ENCODE measurements around the gene LY6G5C. TPM values are rescaled to one million over a fixed set of nuclear protein-coding genes. Genes with fewer than 3 reads are reported as not detected.

Gene LY6G5C
- total and polyA plus RNA-seq, 2 of the 13 experiments (the other 11 are each of a cell fraction or from before 2014, with no cell fraction given), result 0.33 to 0.55 TPM

GRCh38 chr6:31652925-31653724 is 27.7 kb downstream of the LY6G5C start (continued):
- TF ChIP-seq SETDB1 (CRISPR knock-in tag; IDR thresholded peaks at IDR 0.05; ENCODE audit: borderline replicate concordance) (no peak), BRCA1 (CRISPR knock-in tag; IDR thresholded peaks at IDR 0.05) (no peak), ZNF484 (CRISPR knock-in tag; IDR thresholded peaks at IDR 0.05; ENCODE audit: borderline replicate concordance, low read depth) (no peak), ZNF136 (CRISPR knock-in tag; IDR thresholded peaks at IDR 0.05; ENCODE audit: low read depth) (no peak), ZNF747 (CRISPR knock-in tag; IDR thresholded peaks at IDR 0.05; ENCODE audit: borderline replicate concordance) (0 out of 2 replicates have a peak, but pooled peaks have one; percentile 72), RAD51 (IDR thresholded peaks at IDR 0.05; ENCODE audit: borderline replicate concordance) (no peak), MAFK (conservative IDR thresholded peaks at IDR 0.05 in 1 of 2, IDR thresholded peaks at IDR 0.05 in 1 of 2; ENCODE audit: low read length in 2 of 2) (no peak), SRSF9 (IDR thresholded peaks at IDR 0.05; ENCODE audit: borderline replicate concordance, insufficient read depth, low read depth, low read length, poor library complexity, severe bottlenecking) (no peak), ZNF124 (CRISPR knock-in tag; IDR thresholded peaks at IDR 0.05) (no peak), ZBTB34 (CRISPR knock-in tag; IDR thresholded peaks at IDR 0.05) (no peak), ATF4 (CRISPR knock-in tag; IDR thresholded peaks at IDR 0.05) (no peak), MIXL1 (CRISPR knock-in tag; IDR thresholded peaks at IDR 0.05) (no peak; the same call in 1 of the 2 replicates), ZNF225 (CRISPR knock-in tag; IDR thresholded peaks at IDR 0.05) (no peak; the same call in 1 of the 2 replicates), TCF7L2 (IDR thresholded peaks at IDR 0.05; ENCODE audit: low read depth, low read length) (no peak), PBX3 (CRISPR knock-in tag; IDR thresholded peaks at IDR 0.05; ENCODE audit: borderline replicate concordance) (0 out of 2 replicates have a peak, but pooled peaks have one; percentile 20), ZKSCAN5 (CRISPR knock-in tag; IDR thresholded peaks at IDR 0.05) (no peak), ARID5B (CRISPR knock-in tag; IDR thresholded peaks at IDR 0.05) (no peak), ZNF24 (IDR thresholded peaks at IDR 0.05) (no peak), ZBTB49 (CRISPR knock-in tag; IDR thresholded peaks at IDR 0.05; ENCODE audit: borderline replicate concordance) (no peak)
